K562 (cell line): ENCODE measurements around the gene PDPK1. TPM values are rescaled to one million over a fixed set of nuclear protein-coding genes. Genes with fewer than 3 reads are reported as not detected.

ENCODE experiments used
- BDP1 ChIP-seq: IDR thresholded peaks from 3 replicates; pipeline ENCODE4 v1.6.1; 2011; ENCODE audit not compliant: insufficient read length, insufficient read depth
- JUND ChIP-seq, 2 experiments: IDR thresholded peaks; 2 replicates in 1 of 2; 3 replicates in 1 of 2; pipeline ENCODE4 v1.6.1; 2011; ENCODE audit warnings: borderline replicate concordance in 2 of 2, low read depth in 2 of 2, low read length in 2 of 2, improper control_type of control experiment in 1 of 2, missing biosample characterization in 1 of 2, missing genetic modification characterization in 1 of 2, missing genetic modification reagents in 1 of 2
- MAFG ChIP-seq: fragments of 450-650 bp; conservative IDR thresholded peaks from 2 replicates; pipeline ENCODE4 v1.6.1; 2016; ENCODE audit warnings: missing genetic modification characterization, missing compliant biosample characterization
- NEUROD1 ChIP-seq: fragments of 150-350 bp; IDR thresholded peaks from 2 replicates; pipeline ENCODE4 v1.6.1; 2014; ENCODE audit warnings: borderline replicate concordance, low read length, low read depth; ENCODE audit not compliant: partially characterized antibody
- POLR2AphosphoS5 ChIP-seq: IDR thresholded peaks from 2 replicates; pipeline ENCODE4 v1.6.1; 2011; ENCODE audit warnings: mild to moderate bottlenecking, low read depth, low read length, moderate library complexity; ENCODE audit not compliant: control insufficient read depth, insufficient read depth
- RBFOX2 ChIP-seq: fragments of 200-400 bp; formaldehyde crosslinking; IDR thresholded peaks from 2 replicates; pipeline ENCODE4 v1.6.1; 2017; ENCODE audit warnings: low read depth, mild to moderate bottlenecking, low read length, moderate library complexity
- SMAD1 ChIP-seq: fragments of 150-350 bp; IDR thresholded peaks from 2 replicates; pipeline ENCODE4 v1.6.1; 2014; ENCODE audit warnings: low read length, low read depth; ENCODE audit not compliant: partially characterized antibody
- SOX6 ChIP-seq: fragments of 450-650 bp; IDR thresholded peaks from 2 replicates; pipeline ENCODE4 v1.6.1; 2014; ENCODE audit warnings: mild to moderate bottlenecking
- TOE1 ChIP-seq, 2 experiments: fragments of 450-650 bp in 1 of 2; sonication (generic) in 1 of 2; formaldehyde crosslinking in 1 of 2; IDR thresholded peaks; 2 replicates each; pipeline versions ENCODE4 v1.7.1 to v1.8.0; 2016 to 2022; ENCODE audit warnings: borderline replicate concordance in 2 of 2, mild to moderate bottlenecking in 2 of 2, antibody characterized with exemption in 1 of 2, inconsistent platforms in 1 of 2, low read depth in 1 of 2, missing genetic modification reagents in 1 of 2, moderate library complexity in 1 of 2
- YY1 ChIP-seq, 3 experiments: IDR thresholded peaks; 2 replicates each; pipeline ENCODE4 v1.6.1; 2011; ENCODE audit warnings: low read length in 2 of 3, mild to moderate bottlenecking in 2 of 3, moderate library complexity in 2 of 3, borderline replicate concordance in 1 of 3, control low read depth in 1 of 3, low read depth in 1 of 3; ENCODE audit not compliant: insufficient read depth in 3 of 3, insufficient replicate concordance in 2 of 3, control insufficient read depth in 1 of 3, insufficient read length in 1 of 3; ENCODE audit errors: extremely low read depth in 1 of 3
- ZKSCAN1 ChIP-seq: fragments of 150-350 bp; IDR thresholded peaks from 2 replicates; pipeline ENCODE4 v1.6.1; 2016; ENCODE audit warnings: low read depth, low read length
- polyA plus RNA-seq, 8 experiments: library from polyadenylated mRNA; depleted of rRNA in 4 of 8; stranded (reverse) in 5 of 8; unstranded in 3 of 8; fragments of >200 nt; fragmentation: Nextera tagmentation in 2 of 8; fragmentation: Illumina TruSeq in 1 of 8; extraction: Ambion mirVana in 2 of 8; extraction: Trizol in 1 of 8; gene quantifications; 2 replicates each; pipeline versions ENCODE4 v1.2.1 to v1.2.3, GENCODE V29; 2011 to 2014; ENCODE audit warnings: inconsistent platforms in 1 of 8, missing spikeins in 1 of 8
- total RNA-seq, 7 experiments: library from RNA; depleted of rRNA in 6 of 7; stranded (reverse); fragments of >200 nt in 6 of 7; fragmentation: Illumina TruSeq in 2 of 7; extraction: Trizol in 2 of 7; gene quantifications; 2 replicates each; pipeline versions ENCODE4 v1.2.1 to v1.2.3, GENCODE V29; 2011 to 2021; ENCODE audit warnings: low replicate concordance in 1 of 7
- TF ChIP-seq, protein P1 (sequence below): sonication (generic); formaldehyde crosslinking; IDR thresholded peaks from 2 replicates; pipeline ENCODE4 v1.4.0; 2020; ENCODE audit warnings: mild to moderate bottlenecking, missing genetic modification reagents
- TF ChIP-seq, protein P2 (sequence below): fragments of 250-450 bp; sonication (Bioruptor Pico); IDR thresholded peaks from 2 replicates; pipeline ENCODE4 v1.8.0; 2021; ENCODE audit warnings: borderline replicate concordance, mild to moderate bottlenecking, moderate library complexity; ENCODE audit not compliant: poor library complexity, severe bottlenecking
- TF ChIP-seq, protein P3 (sequence below): fragments of 450-650 bp; IDR thresholded peaks from 2 replicates; pipeline ENCODE4 v1.7.1; 2018; ENCODE audit warnings: mild to moderate bottlenecking, low read depth; ENCODE audit not compliant: partially characterized antibody
- TF ChIP-seq, protein P4 (sequence below): IDR thresholded peaks from 3 replicates; pipeline ENCODE4 v1.6.1; 2011; ENCODE audit warnings: borderline replicate concordance, mild to moderate bottlenecking, moderate library complexity; ENCODE audit not compliant: insufficient read length; ENCODE audit errors: extremely low read depth

The PDPK1 gene
- total and polyA plus RNA-seq, 9 of the 15 experiments (the other 6 are each of a cell fraction or from before 2014, with no cell fraction given) = 4.0 to 37.2 (median 18.7) TPM

DNA sequence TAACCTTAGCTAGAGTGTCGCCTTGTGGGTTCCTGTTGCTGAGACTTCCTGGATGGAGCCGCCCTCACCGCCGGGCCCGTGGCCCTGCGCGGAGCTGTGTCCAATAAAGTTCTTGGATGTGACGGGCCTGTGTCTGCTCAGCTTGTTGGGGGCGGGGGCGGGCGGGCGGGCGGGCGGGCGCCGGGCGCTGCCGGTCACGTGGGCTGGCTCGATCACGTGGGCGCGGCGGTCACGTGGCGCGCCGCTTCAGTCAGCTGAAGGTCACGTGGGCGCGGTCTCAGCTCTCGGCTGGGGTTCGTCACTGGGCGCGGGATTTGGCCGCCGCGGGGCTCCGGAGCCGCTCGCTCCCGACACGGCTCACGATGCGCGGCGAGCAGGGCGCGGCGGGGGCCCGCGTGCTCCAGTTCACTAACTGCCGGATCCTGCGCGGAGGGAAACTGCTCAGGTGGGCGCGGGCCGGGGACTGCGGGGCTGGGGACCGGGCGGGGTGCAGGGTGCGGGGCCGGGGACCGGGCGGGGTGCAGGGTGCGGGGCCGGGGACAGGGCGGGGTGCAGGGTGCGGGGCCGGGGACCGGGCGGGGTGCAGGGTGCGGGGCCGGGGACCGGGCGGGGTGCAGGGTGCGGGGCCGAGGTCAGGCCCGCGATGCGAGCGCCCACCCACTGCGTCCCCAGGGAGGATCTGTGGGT is 17.6 kb upstream of the PDPK1 start, which contains the start of gene AMDHD2 (continued):
- peak; percentile 47 for TF ChIP-seq NEUROD1
- peak; percentile 73 for TF ChIP-seq RBFOX2
- peak; percentile 43; the same call in 1 of the 2 replicates for TF ChIP-seq JUND (IDR thresholded peaks at IDR 0.05; ENCODE audit: borderline replicate concordance, low read depth, low read length)
- no peak; the same call in 2 of the 3 replicates for TF ChIP-seq JUND (tag; IDR thresholded peaks at IDR 0.05; ENCODE audit: borderline replicate concordance, low read depth, low read length)
- peak in 1 of 3 experiments; percentile 56 for TF ChIP-seq YY1 (IDR thresholded peaks at IDR 0.05; ENCODE audit: borderline replicate concordance in 1 of 3, control insufficient read depth in 1 of 3, extremely low read depth in 1 of 3, insufficient read depth in 3 of 3, insufficient read length in 1 of 3, insufficient replicate concordance in 2 of 3, low read depth in 1 of 3, low read length in 2 of 3)
- TF ChIP-seq, protein P1, sequence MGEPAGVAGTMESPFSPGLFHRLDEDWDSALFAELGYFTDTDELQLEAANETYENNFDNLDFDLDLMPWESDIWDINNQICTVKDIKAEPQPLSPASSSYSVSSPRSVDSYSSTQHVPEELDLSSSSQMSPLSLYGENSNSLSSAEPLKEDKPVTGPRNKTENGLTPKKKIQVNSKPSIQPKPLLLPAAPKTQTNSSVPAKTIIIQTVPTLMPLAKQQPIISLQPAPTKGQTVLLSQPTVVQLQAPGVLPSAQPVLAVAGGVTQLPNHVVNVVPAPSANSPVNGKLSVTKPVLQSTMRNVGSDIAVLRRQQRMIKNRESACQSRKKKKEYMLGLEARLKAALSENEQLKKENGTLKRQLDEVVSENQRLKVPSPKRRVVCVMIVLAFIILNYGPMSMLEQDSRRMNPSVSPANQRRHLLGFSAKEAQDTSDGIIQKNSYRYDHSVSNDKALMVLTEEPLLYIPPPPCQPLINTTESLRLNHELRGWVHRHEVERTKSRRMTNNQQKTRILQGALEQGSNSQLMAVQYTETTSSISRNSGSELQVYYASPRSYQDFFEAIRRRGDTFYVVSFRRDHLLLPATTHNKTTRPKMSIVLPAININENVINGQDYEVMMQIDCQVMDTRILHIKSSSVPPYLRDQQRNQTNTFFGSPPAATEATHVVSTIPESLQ (CRISPR knock-in tag) = no peak
- TF ChIP-seq MAFG = no peak
- peak; percentile 13; the same call in 1 of the 2 replicates for TF ChIP-seq SOX6
- no peak for TF ChIP-seq ZKSCAN1
- no peak for TF ChIP-seq BDP1
- peak; percentile 36 for TF ChIP-seq SMAD1
- TF ChIP-seq, protein P2, sequence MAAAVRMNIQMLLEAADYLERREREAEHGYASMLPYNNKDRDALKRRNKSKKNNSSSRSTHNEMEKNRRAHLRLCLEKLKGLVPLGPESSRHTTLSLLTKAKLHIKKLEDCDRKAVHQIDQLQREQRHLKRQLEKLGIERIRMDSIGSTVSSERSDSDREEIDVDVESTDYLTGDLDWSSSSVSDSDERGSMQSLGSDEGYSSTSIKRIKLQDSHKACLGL (CRISPR knock-in tag) = peak; percentile 50
- TF ChIP-seq, protein P3, sequence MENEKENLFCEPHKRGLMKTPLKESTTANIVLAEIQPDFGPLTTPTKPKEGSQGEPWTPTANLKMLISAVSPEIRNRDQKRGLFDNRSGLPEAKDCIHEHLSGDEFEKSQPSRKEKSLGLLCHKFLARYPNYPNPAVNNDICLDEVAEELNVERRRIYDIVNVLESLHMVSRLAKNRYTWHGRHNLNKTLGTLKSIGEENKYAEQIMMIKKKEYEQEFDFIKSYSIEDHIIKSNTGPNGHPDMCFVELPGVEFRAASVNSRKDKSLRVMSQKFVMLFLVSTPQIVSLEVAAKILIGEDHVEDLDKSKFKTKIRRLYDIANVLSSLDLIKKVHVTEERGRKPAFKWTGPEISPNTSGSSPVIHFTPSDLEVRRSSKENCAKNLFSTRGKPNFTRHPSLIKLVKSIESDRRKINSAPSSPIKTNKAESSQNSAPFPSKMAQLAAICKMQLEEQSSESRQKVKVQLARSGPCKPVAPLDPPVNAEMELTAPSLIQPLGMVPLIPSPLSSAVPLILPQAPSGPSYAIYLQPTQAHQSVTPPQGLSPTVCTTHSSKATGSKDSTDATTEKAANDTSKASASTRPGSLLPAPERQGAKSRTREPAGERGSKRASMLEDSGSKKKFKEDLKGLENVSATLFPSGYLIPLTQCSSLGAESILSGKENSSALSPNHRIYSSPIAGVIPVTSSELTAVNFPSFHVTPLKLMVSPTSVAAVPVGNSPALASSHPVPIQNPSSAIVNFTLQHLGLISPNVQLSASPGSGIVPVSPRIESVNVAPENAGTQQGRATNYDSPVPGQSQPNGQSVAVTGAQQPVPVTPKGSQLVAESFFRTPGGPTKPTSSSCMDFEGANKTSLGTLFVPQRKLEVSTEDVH = peak; percentile 44
- peak; percentile 89 for TF ChIP-seq POLR2AphosphoS5
- peak; percentile 87; the same call in 1 of the 2 replicates for TF ChIP-seq TOE1 (IDR thresholded peaks at IDR 0.05; ENCODE audit: borderline replicate concordance)
- no peak for TF ChIP-seq TOE1 (CRISPR knock-in tag; IDR thresholded peaks at IDR 0.05; ENCODE audit: borderline replicate concordance, low read depth)
- TF ChIP-seq, protein P4, sequence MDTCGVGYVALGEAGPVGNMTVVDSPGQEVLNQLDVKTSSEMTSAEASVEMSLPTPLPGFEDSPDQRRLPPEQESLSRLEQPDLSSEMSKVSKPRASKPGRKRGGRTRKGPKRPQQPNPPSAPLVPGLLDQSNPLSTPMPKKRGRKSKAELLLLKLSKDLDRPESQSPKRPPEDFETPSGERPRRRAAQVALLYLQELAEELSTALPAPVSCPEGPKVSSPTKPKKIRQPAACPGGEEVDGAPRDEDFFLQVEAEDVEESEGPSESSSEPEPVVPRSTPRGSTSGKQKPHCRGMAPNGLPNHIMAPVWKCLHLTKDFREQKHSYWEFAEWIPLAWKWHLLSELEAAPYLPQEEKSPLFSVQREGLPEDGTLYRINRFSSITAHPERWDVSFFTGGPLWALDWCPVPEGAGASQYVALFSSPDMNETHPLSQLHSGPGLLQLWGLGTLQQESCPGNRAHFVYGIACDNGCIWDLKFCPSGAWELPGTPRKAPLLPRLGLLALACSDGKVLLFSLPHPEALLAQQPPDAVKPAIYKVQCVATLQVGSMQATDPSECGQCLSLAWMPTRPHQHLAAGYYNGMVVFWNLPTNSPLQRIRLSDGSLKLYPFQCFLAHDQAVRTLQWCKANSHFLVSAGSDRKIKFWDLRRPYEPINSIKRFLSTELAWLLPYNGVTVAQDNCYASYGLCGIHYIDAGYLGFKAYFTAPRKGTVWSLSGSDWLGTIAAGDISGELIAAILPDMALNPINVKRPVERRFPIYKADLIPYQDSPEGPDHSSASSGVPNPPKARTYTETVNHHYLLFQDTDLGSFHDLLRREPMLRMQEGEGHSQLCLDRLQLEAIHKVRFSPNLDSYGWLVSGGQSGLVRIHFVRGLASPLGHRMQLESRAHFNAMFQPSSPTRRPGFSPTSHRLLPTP = no peak
